Astrocyte (in vitro differentiated cells and primary cell): Measurements from ENCODE around the gene RPGR. TPM values are rescaled to one million over a fixed set of nuclear protein-coding genes. Genes with fewer than 3 reads are reported as not detected.
A peak's percentile ranks its signal among the peaks of the same experiment; 100 is the strongest.

Experiments used
- DNase-seq: peaks from one replicate; pipeline ENCODE4 v3.0.0-alpha.2; 2010; ENCODE audit warnings: low read depth
- FAIRE-seq: peaks from 2 replicates; lab custom pipeline; 2011; peaks lifted over from hg19 to GRCh38; lab: Jason Lieb, UNC
- H2AFZ ChIP-seq: 2 replicates; pipeline ENCODE4 v1.6.0; 2012; ENCODE audit warnings: low read depth, low read length, inconsistent platforms
- H3K27ac ChIP-seq: 2 replicates; pipeline ENCODE4 v1.5.1; 2011; ENCODE audit warnings: low read depth, low read length, inconsistent platforms
- H3K27me3 ChIP-seq: 2 replicates; pipeline ENCODE4 v1.6.0; 2011; ENCODE audit warnings: low read length, inconsistent platforms; ENCODE audit not compliant: insufficient read depth
- H3K36me3 ChIP-seq: 2 replicates; pipeline ENCODE4 v1.5.1; 2011; ENCODE audit warnings: low read length, inconsistent platforms; ENCODE audit not compliant: insufficient read depth
- H3K4me1 ChIP-seq: 2 replicates; pipeline ENCODE4 v1.5.1; 2011; ENCODE audit warnings: low read length, inconsistent platforms; ENCODE audit not compliant: insufficient read depth
- H3K4me2 ChIP-seq: 2 replicates; pipeline ENCODE4 v1.6.0; 2012; ENCODE audit warnings: low read length, inconsistent platforms
- H3K4me3 ChIP-seq: 2 replicates; pipeline ENCODE4 v1.5.1; 2011; ENCODE audit warnings: low read depth, mild to moderate bottlenecking, low read length, inconsistent platforms; ENCODE audit not compliant: insufficient read depth
- H3K79me2 ChIP-seq: 2 replicates; pipeline ENCODE4 v1.6.0; 2012; ENCODE audit warnings: mild to moderate bottlenecking, low read length, inconsistent platforms; ENCODE audit not compliant: insufficient read depth
- H3K9ac ChIP-seq: 2 replicates; pipeline ENCODE4 v1.6.0; 2012; ENCODE audit warnings: mild to moderate bottlenecking, low read length, inconsistent platforms
- H3K9me3 ChIP-seq: 2 replicates; pipeline ENCODE4 v1.5.1; 2012; ENCODE audit warnings: low read depth, mild to moderate bottlenecking, low read length, inconsistent platforms; ENCODE audit not compliant: insufficient read depth
- H4K20me1 ChIP-seq: 2 replicates; pipeline ENCODE4 v1.6.0; 2012; ENCODE audit warnings: low read length, inconsistent platforms; ENCODE audit not compliant: insufficient read depth
- H3K27ac Mint-ChIP-seq: one replicate; pipeline ENCODE4 v1.8.0; 2021; ENCODE audit warnings: mild to moderate bottlenecking, mixed read lengths; ENCODE audit not compliant: unreplicated experiment
- H3K27me3 Mint-ChIP-seq: one replicate; pipeline ENCODE4 v1.8.0; 2021; ENCODE audit warnings: low read depth, mixed read lengths; ENCODE audit not compliant: unreplicated experiment
- H3K36me3 Mint-ChIP-seq: one replicate; pipeline ENCODE4 v1.8.0; 2021; ENCODE audit warnings: low read depth, mixed read lengths; ENCODE audit not compliant: unreplicated experiment
- H3K4me1 Mint-ChIP-seq: one replicate; pipeline ENCODE4 v1.8.0; 2021; ENCODE audit warnings: low read depth, mixed read lengths; ENCODE audit not compliant: unreplicated experiment
- H3K4me3 Mint-ChIP-seq: one replicate; pipeline ENCODE4 v1.8.0; 2021; ENCODE audit warnings: mild to moderate bottlenecking, moderate library complexity, mixed read lengths; ENCODE audit not compliant: unreplicated experiment
- H3K9me3 Mint-ChIP-seq: one replicate; pipeline ENCODE4 v1.8.0; 2021; ENCODE audit warnings: mild to moderate bottlenecking, mixed read lengths; ENCODE audit not compliant: unreplicated experiment
- CTCF ChIP-seq: IDR thresholded peaks from 2 replicates; pipeline ENCODE4 v1.5.1; 2011; ENCODE audit warnings: low read depth, mild to moderate bottlenecking, inconsistent platforms, low read length, moderate library complexity; ENCODE audit not compliant: insufficient read depth
- EZH2 ChIP-seq: IDR thresholded peaks from 2 replicates; pipeline ENCODE4 v1.6.1; 2012; ENCODE audit warnings: mild to moderate bottlenecking, low read length, inconsistent platforms; ENCODE audit not compliant: insufficient read depth
- total RNA-seq: library from RNA; stranded (reverse); gene quantifications from 2 replicates; pipeline ENCODE4 v1.2.1, GENCODE V29; 2021

The RPGR gene
- total RNA-seq, 1 donor from 2014 or later, result 6.3 TPM

DNA sequence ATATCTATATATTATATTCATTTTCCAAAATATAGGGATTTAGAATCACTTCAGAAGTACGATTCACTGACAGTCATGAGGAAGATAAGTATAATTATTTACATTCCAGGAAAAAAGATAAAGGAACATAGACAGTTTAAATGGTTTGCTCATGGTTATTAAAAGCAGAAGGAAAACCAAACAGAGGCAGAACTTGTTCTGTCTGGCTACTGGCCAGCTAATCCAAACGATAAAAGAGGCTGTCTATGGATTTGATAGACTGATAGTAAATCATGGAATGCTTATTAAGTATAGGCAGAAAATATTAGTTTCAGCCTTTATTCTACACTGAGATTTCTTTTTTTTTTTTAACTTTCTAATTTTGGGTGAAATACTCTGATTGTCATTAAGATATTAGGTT is 50.2 kb downstream of the RPGR start:
- Histone ChIP-seq H3K4me3 (no peak overlapping the region), H3K27ac (no peak overlapping the region), H3K4me1 (peaks cover 16% of the 10 kb centered on the region), H3K9ac (no peak overlapping the region), H3K79me2 (no peaks in the 10 kb centered on the region), H4K20me1 (no peaks in the 10 kb centered on the region), H2AFZ (no peak overlapping the region), H3K27me3 (no peaks in the 10 kb centered on the region), H3K9me3 (no peaks in the 10 kb centered on the region), H3K36me3 (no peaks in the 10 kb centered on the region), H3K4me2 (no peak overlapping the region)
- no peaks in the 10 kb centered on the region for H3K27me3 Mint-ChIP-seq
- H3K4me1 Mint-ChIP-seq, result peaks cover 12% of the 10 kb centered on the region
- H3K9me3 Mint-ChIP-seq, result no peaks in the 10 kb centered on the region
- H3K36me3 Mint-ChIP-seq, result no peaks in the 10 kb centered on the region
- H3K4me3 Mint-ChIP-seq, result no peak overlapping the region
- DNase-seq (no peak), FAIRE-seq (no peak)
- no peak for TF ChIP-seq CTCF
- no peak for TF ChIP-seq EZH2
- H3K27ac Mint-ChIP-seq, result no peak overlapping the region

DNA sequence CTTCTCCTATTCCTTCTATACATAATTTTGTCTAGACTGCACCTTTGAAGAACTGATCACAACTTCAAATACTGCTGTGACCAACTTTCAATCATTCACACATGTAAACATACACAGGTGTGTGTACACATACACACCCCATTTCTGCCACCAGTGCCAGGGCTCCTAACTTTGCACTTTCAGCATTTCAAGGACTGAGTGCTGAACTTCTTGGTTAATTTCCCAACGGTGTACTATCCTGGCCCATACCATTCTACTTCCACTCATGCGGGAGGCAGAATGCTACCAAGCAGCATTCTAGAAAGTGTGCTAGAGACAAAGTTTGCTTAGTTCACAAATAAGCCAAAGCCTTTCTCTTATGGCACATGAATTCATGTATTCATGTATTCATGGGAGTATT is 51.2 kb downstream of the RPGR start:
- Histone ChIP-seq H3K79me2 (no peaks in the 10 kb centered on the region), H3K27ac (peak overlapping the region; percentile 75), H3K4me2 (peak overlapping the region; percentile 40), H3K9ac (no peak overlapping the region), H3K4me3 (no peak overlapping the region), H3K36me3 (no peaks in the 10 kb centered on the region), H2AFZ (no peak overlapping the region), H4K20me1 (no peaks in the 10 kb centered on the region), H3K4me1 (peaks cover 16% of the 10 kb centered on the region), H3K9me3 (no peaks in the 10 kb centered on the region), H3K27me3 (no peaks in the 10 kb centered on the region)
- Mint-ChIP-seq H3K9me3 (no peaks in the 10 kb centered on the region), H3K27me3 (no peaks in the 10 kb centered on the region), H3K4me1 (peaks cover 15% of the 10 kb centered on the region), H3K4me3 (no peak overlapping the region), H3K36me3 (no peaks in the 10 kb centered on the region), H3K27ac (peak overlapping the region; percentile 68)
- no peak for TF ChIP-seq CTCF
- no peak for TF ChIP-seq EZH2
- DNase-seq (no peak), FAIRE-seq (no peak)

- no peaks in the 10 kb centered on the region for H3K36me3 ChIP-seq
- H3K27me3 ChIP-seq, result no peaks in the 10 kb centered on the region
- H3K9me3 ChIP-seq, result no peaks in the 10 kb centered on the region
- H3K27ac ChIP-seq, result peak overlapping the region; percentile 75
- H3K36me3 Mint-ChIP-seq, result no peaks in the 10 kb centered on the region
- peaks cover 18% of the 10 kb centered on the region for H3K4me1 Mint-ChIP-seq
- DNase-seq (peak; percentile 89), FAIRE-seq (peak; percentile 100)
- H3K9ac ChIP-seq, result peak overlapping the region; percentile 18
- H3K9me3 Mint-ChIP-seq, result no peaks in the 10 kb centered on the region
- H3K4me1 ChIP-seq, result peaks cover 21% of the 10 kb centered on the region
- H3K4me3 ChIP-seq, result no peak overlapping the region
- no peak overlapping the region for H3K4me3 Mint-ChIP-seq
- H3K27ac Mint-ChIP-seq, result peak overlapping the region; percentile 68
- TF ChIP-seq EZH2, result no peak
- no peaks in the 10 kb centered on the region for H3K27me3 Mint-ChIP-seq
- H2AFZ ChIP-seq, result no peak overlapping the region
- no peaks in the 10 kb centered on the region for H3K79me2 ChIP-seq
- H3K4me2 ChIP-seq, result peak overlapping the region; percentile 40
- no peaks in the 10 kb centered on the region for H4K20me1 ChIP-seq
These were observed 51.7 kb downstream of the RPGR start for GRCh38 chrX:38275615-38276014.
